GM12878 (cell line): ENCODE measurements around the gene ZIK1. TPM values are rescaled to one million over a fixed set of nuclear protein-coding genes. Genes with fewer than 3 reads are reported as not detected.

Experiments used
- CHD1 ChIP-seq: IDR thresholded peaks from 2 replicates; pipeline ENCODE4 v1.6.1; 2012; ENCODE audit warnings: low read depth, low read length, improper control_type of control experiment
- CREM ChIP-seq: IDR thresholded peaks from 2 replicates; pipeline ENCODE4 v1.6.1; 2014; ENCODE audit warnings: antibody characterized with exemption, low read depth
- HSF1 ChIP-seq: fragments of 150-350 bp; IDR thresholded peaks from 2 replicates; pipeline ENCODE4 v1.6.1; 2014; ENCODE audit warnings: mild to moderate bottlenecking, low read depth, low read length
- IKZF1 ChIP-seq: fragments of 450-650 bp; conservative IDR thresholded peaks from 2 replicates; pipeline ENCODE4 v1.6.1; 2017; ENCODE audit warnings: antibody characterized with exemption, mild to moderate bottlenecking
- KLF5 ChIP-seq: fragments of 450-650 bp; IDR thresholded peaks from 2 replicates; pipeline ENCODE4 v1.6.1; 2014; ENCODE audit warnings: mild to moderate bottlenecking; ENCODE audit not compliant: partially characterized antibody
- LARP7 ChIP-seq: fragments of 450-650 bp; IDR thresholded peaks from 2 replicates; pipeline ENCODE4 v1.6.1; 2017; ENCODE audit warnings: mild to moderate bottlenecking
- MXI1 ChIP-seq: fragments of 150-350 bp; IDR thresholded peaks from 2 replicates; pipeline ENCODE4 v1.6.1; 2011; ENCODE audit warnings: low read depth, mild to moderate bottlenecking, inconsistent platforms, low read length, improper control_type of control experiment
- NBN ChIP-seq: fragments of 450-650 bp; IDR thresholded peaks from 2 replicates; pipeline ENCODE4 v1.6.1; 2016
- NKRF ChIP-seq: fragments of 450-650 bp; conservative IDR thresholded peaks from 2 replicates; pipeline ENCODE4 v1.6.1; 2017; ENCODE audit warnings: mild to moderate bottlenecking, moderate library complexity
- PKNOX1 ChIP-seq: fragments of 450-650 bp; IDR thresholded peaks from 2 replicates; pipeline ENCODE4 v1.6.1; 2016; ENCODE audit warnings: mild to moderate bottlenecking
- POLR2AphosphoS5 ChIP-seq: IDR thresholded peaks from 2 replicates; pipeline ENCODE4 v1.6.1; 2011; ENCODE audit warnings: mild to moderate bottlenecking, low read length, inconsistent platforms
- POU2F2 ChIP-seq: IDR thresholded peaks from 3 replicates; pipeline ENCODE4 v1.6.1; 2011; ENCODE audit warnings: low read depth, mild to moderate bottlenecking, low read length, borderline replicate concordance
- SIN3A ChIP-seq: IDR thresholded peaks from 2 replicates; pipeline ENCODE4 v1.6.1; 2012; ENCODE audit warnings: low read depth, low read length, improper control_type of control experiment
- SIX5 ChIP-seq: IDR thresholded peaks from 2 replicates; pipeline ENCODE4 v1.6.1; 2011; ENCODE audit warnings: mild to moderate bottlenecking, low read depth, low read length, moderate library complexity; ENCODE audit not compliant: severe bottlenecking
- TAF1 ChIP-seq: IDR thresholded peaks from 2 replicates; pipeline ENCODE4 v1.6.1; 2011; ENCODE audit warnings: mild to moderate bottlenecking, low read depth, low read length, borderline replicate concordance
- USF1 ChIP-seq: IDR thresholded peaks from 2 replicates; pipeline ENCODE4 v1.6.1; 2011; ENCODE audit warnings: borderline replicate concordance, low read depth, mild to moderate bottlenecking, moderate library complexity, mixed read lengths, low read length; ENCODE audit not compliant: insufficient read depth; ENCODE audit errors: extremely low read length
- polyA plus RNA-seq, 11 experiments: library from polyadenylated mRNA; depleted of rRNA in 4 of 11; unstranded in 6 of 11; stranded (reverse) in 5 of 11; fragments of >200 nt; fragmentation: Nextera tagmentation in 4 of 11; fragmentation: Illumina TruSeq in 1 of 11; extraction: Ambion mirVana in 4 of 11; extraction: Trizol in 1 of 11; gene quantifications; 1 replicate in 1 of 11; 2 replicates in 10 of 11; pipeline versions ENCODE4 v1.2.1 to v1.2.3, GENCODE V29; 2011 to 2016; ENCODE audit warnings: inconsistent platforms in 2 of 11, missing spikeins in 2 of 11, low read depth in 1 of 11
- total RNA-seq, 4 experiments: library from RNA; depleted of rRNA in 3 of 4; stranded (reverse); fragments of >200 nt in 3 of 4; fragmentation: Illumina TruSeq in 1 of 4; extraction: Trizol in 1 of 4; gene quantifications; 2 replicates each; pipeline versions ENCODE4 v1.2.1 to v1.2.3, GENCODE V29; 2013 to 2021
- TF ChIP-seq, protein P1 (sequence below): fragments of 450-650 bp; IDR thresholded peaks from 2 replicates; pipeline ENCODE4 v1.6.1; 2016; ENCODE audit warnings: mild to moderate bottlenecking, moderate library complexity, borderline replicate concordance

Gene ZIK1
- total and polyA plus RNA-seq, 10 of the 15 experiments (the other 5 are each of a cell fraction or from before 2014, with no cell fraction given): 0.45 to 4.7 (median 2.7) TPM

DNA sequence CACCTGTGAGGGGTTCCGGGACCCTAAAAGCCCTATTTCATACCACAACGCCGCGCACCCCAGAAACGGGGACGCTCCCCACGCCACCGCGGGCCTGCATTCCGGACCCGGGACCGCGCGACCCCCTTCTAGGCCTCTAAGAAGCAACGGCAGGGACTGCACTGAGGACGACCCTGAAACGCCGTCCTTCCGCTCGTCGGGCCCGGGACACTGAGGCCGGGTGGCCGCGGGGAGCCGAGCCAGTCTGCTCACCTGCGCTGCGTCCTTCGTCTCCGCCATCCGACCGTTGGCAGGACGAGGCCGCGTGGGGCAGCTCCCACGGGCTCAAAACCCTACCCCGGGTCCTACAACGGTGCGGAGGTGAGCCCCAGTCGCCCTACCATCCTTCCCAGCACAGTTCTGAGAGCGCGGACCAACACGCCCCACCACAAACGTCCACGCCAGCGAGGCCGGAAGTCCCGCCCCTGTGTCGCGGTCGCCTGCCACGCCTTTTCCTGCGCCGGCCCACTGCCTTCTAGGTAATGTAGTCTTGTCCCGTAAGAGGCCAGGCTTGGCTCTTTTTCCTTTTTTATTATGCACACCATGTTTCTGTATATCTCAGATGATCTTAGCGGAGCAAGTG is 24.4 kb upstream of the ZIK1 start, which contains the start of gene ZNF550 (continued):
- TF ChIP-seq NBN (peak; percentile 32; the same call in 1 of the 2 replicates), HSF1 (no peak), KLF5 (peak; percentile 56), SIX5 (peak; percentile 86), PKNOX1 (peak; percentile 64; the same call in 1 of the 2 replicates), LARP7 (peak; percentile 59; the same call in 1 of the 2 replicates), CHD1 (no peak), POLR2AphosphoS5 (peak; percentile 76), POU2F2 (0 out of 3 replicates have a peak, but pooled peaks have one; percentile 16), TAF1 (peak; percentile 67; the same call in 1 of the 2 replicates), CREM (peak; percentile 96), IKZF1 (peak; percentile 80), NKRF (peak; percentile 76), SIN3A (0 out of 2 replicates have a peak, but pooled peaks have one; percentile 49), USF1 (no peak), MXI1 (peak; percentile 79)
- TF ChIP-seq, protein P1, sequence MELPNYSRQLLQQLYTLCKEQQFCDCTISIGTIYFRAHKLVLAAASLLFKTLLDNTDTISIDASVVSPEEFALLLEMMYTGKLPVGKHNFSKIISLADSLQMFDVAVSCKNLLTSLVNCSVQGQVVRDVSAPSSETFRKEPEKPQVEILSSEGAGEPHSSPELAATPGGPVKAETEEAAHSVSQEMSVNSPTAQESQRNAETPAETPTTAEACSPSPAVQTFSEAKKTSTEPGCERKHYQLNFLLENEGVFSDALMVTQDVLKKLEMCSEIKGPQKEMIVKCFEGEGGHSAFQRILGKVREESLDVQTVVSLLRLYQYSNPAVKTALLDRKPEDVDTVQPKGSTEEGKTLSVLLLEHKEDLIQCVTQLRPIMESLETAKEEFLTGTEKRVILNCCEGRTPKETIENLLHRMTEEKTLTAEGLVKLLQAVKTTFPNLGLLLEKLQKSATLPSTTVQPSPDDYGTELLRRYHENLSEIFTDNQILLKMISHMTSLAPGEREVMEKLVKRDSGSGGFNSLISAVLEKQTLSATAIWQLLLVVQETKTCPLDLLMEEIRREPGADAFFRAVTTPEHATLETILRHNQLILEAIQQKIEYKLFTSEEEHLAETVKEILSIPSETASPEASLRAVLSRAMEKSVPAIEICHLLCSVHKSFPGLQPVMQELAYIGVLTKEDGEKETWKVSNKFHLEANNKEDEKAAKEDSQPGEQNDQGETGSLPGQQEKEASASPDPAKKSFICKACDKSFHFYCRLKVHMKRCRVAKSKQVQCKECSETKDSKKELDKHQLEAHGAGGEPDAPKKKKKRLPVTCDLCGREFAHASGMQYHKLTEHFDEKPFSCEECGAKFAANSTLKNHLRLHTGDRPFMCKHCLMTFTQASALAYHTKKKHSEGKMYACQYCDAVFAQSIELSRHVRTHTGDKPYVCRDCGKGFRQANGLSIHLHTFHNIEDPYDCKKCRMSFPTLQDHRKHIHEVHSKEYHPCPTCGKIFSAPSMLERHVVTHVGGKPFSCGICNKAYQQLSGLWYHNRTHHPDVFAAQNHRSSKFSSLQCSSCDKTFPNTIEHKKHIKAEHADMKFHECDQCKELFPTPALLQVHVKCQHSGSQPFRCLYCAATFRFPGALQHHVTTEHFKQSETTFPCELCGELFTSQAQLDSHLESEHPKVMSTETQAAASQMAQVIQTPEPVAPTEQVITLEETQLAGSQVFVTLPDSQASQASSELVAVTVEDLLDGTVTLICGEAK: peak; percentile 94
